Smooth muscle cell (in vitro differentiated cells): ENCODE results near the gene BMPR1B. TPM values are rescaled to one million over a fixed set of nuclear protein-coding genes. Genes with fewer than 3 reads are reported as not detected.

Experiments
- DNase-seq: peaks from one replicate; lab custom pipeline; 2025; ENCODE audit not compliant: unreplicated experiment; lab: John Stamatoyannopoulos, UW
- H2AFZ ChIP-seq: fragments of 200-600 bp; sonication (generic); 2 replicates; pipeline ENCODE4 v1.6.0; 2016; ENCODE audit warnings: antibody characterized with exemption, low read depth, mild to moderate bottlenecking
- H3F3A ChIP-seq: fragments of 200-600 bp; sonication (generic); 2 replicates; pipeline ENCODE4 v1.6.0; 2017; ENCODE audit warnings: antibody characterized with exemption, low read depth
- H3K27ac ChIP-seq: fragments of 200-600 bp; sonication (generic); 2 replicates; pipeline ENCODE4 v1.5.1; 2016; ENCODE audit warnings: low read depth, mild to moderate bottlenecking
- H3K27me3 ChIP-seq: fragments of 200-600 bp; sonication (generic); 2 replicates; pipeline ENCODE4 v1.6.1; 2016; ENCODE audit warnings: low read depth, mild to moderate bottlenecking
- H3K36me3 ChIP-seq: fragments of 200-600 bp; sonication (generic); 2 replicates; pipeline ENCODE4 v1.5.1; 2016; ENCODE audit warnings: low read depth
- H3K4me1 ChIP-seq: fragments of 200-600 bp; sonication (generic); 2 replicates; pipeline ENCODE4 v1.5.1; 2016; ENCODE audit warnings: low read depth
- H3K4me2 ChIP-seq: fragments of 200-600 bp; sonication (generic); 2 replicates; pipeline ENCODE4 v1.6.0; 2016; ENCODE audit warnings: mild to moderate bottlenecking
- H3K4me3 ChIP-seq: fragments of 200-600 bp; sonication (generic); 2 replicates; pipeline ENCODE4 v1.5.1; 2016; ENCODE audit warnings: mild to moderate bottlenecking
- H3K79me2 ChIP-seq: fragments of 200-600 bp; sonication (generic); 2 replicates; pipeline ENCODE4 v1.6.0; 2016; ENCODE audit warnings: low read depth, mild to moderate bottlenecking
- H3K9ac ChIP-seq: fragments of 200-600 bp; sonication (generic); 2 replicates; pipeline ENCODE4 v1.6.0; 2016; ENCODE audit warnings: low read depth
- H3K9me3 ChIP-seq: fragments of 200-600 bp; sonication (generic); replicated peaks from 2 replicates; pipeline ENCODE4 v1.5.1; 2016; ENCODE audit warnings: low read depth
- H4K20me1 ChIP-seq: fragments of 200-600 bp; sonication (generic); 2 replicates; pipeline ENCODE4 v1.6.0; 2016; ENCODE audit warnings: low read depth
- WGBS: methylation state at CpG from one replicate; pipeline ENCODE4 v1.1.7; 2016; ENCODE audit warnings: low lambda C conversion rate; 5-methylcytosine and 5-hydroxymethylcytosine counted together
- polyA plus RNA-seq: library from polyadenylated mRNA; unstranded; fragments of >200 nt; fragmentation: Nextera tagmentation; extraction: Ambion mirVana; gene quantifications from 2 replicates; pipeline ENCODE4 v1.2.1, GENCODE V29; 2016
- total RNA-seq: library from RNA; depleted of rRNA; stranded (reverse); fragments of >200 nt; gene quantifications from 2 replicates; pipeline ENCODE4 v1.2.3, GENCODE V29; 2014
- TF ChIP-seq, protein P1 (sequence below): fragments of 200-600 bp; sonication (generic); IDR thresholded peaks from 2 replicates; pipeline ENCODE4 v1.5.1; 2017; ENCODE audit warnings: borderline replicate concordance, mild to moderate bottlenecking, antibody characterized with exemption; ENCODE audit not compliant: insufficient read depth, poor library complexity, severe bottlenecking

The BMPR1B gene
- total and polyA plus RNA-seq, 2 experiments from 2014 or later = 0.03 to 1.2 TPM

GRCh38 chr4:95013236-95013635 lies 255.5 kb downstream of the BMPR1B start:
- H3K36me3 ChIP-seq = no peaks in the 10 kb centered on the region
- 97% methylated on average over 2 of the region's 2 CpGs for WGBS
- TF ChIP-seq, protein P1, sequence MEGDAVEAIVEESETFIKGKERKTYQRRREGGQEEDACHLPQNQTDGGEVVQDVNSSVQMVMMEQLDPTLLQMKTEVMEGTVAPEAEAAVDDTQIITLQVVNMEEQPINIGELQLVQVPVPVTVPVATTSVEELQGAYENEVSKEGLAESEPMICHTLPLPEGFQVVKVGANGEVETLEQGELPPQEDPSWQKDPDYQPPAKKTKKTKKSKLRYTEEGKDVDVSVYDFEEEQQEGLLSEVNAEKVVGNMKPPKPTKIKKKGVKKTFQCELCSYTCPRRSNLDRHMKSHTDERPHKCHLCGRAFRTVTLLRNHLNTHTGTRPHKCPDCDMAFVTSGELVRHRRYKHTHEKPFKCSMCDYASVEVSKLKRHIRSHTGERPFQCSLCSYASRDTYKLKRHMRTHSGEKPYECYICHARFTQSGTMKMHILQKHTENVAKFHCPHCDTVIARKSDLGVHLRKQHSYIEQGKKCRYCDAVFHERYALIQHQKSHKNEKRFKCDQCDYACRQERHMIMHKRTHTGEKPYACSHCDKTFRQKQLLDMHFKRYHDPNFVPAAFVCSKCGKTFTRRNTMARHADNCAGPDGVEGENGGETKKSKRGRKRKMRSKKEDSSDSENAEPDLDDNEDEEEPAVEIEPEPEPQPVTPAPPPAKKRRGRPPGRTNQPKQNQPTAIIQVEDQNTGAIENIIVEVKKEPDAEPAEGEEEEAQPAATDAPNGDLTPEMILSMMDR = no peak
- H3K79me2 ChIP-seq = no peaks in the 10 kb centered on the region
- H3K9me3 ChIP-seq = no peaks in the 10 kb centered on the region
- no peaks in the 10 kb centered on the region for H3F3A ChIP-seq
- H2AFZ ChIP-seq = no peak overlapping the region
- no peak overlapping the region for H3K9ac ChIP-seq
- DNase-seq = no peak
- no peak overlapping the region for H3K4me2 ChIP-seq
- H3K4me3 ChIP-seq = no peak overlapping the region
- no peaks in the 10 kb centered on the region for H3K4me1 ChIP-seq
- H3K27me3 ChIP-seq = no peaks in the 10 kb centered on the region
- H4K20me1 ChIP-seq = no peaks in the 10 kb centered on the region
- H3K27ac ChIP-seq = no peak overlapping the region

DNA sequence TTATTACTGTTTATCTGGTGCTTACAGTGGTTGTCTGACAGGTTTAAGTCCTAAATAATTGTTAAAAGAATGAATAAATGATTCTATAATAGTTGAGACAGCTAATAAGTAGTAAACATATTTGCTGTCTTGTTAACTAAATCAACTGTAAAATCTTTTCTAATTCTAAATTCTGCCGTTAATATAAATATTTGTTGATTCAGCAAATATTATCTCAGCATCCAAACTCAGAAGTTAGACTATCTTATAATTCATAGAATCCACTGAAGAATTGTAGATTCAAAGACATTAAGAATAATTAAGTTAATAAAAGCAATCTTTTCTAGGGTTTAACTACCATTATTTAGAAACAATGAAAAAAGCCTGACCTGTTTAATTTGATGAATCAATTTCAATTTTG lies 256.3 kb downstream of the BMPR1B start:
- Histone ChIP-seq H3K9me3 (no peaks in the 10 kb centered on the region), H3K36me3 (no peaks in the 10 kb centered on the region), H4K20me1 (no peaks in the 10 kb centered on the region), H2AFZ (no peak overlapping the region), H3K27me3 (no peaks in the 10 kb centered on the region), H3K4me2 (no peak overlapping the region), H3K9ac (no peak overlapping the region), H3F3A (no peaks in the 10 kb centered on the region), H3K4me3 (no peak overlapping the region), H3K27ac (no peak overlapping the region), H3K79me2 (no peaks in the 10 kb centered on the region), H3K4me1 (no peaks in the 10 kb centered on the region)
- no peak for DNase-seq
- TF ChIP-seq, protein P1 = no peak
- WGBS = 94% methylated on average over 1 of the region's 1 CpG

DNA sequence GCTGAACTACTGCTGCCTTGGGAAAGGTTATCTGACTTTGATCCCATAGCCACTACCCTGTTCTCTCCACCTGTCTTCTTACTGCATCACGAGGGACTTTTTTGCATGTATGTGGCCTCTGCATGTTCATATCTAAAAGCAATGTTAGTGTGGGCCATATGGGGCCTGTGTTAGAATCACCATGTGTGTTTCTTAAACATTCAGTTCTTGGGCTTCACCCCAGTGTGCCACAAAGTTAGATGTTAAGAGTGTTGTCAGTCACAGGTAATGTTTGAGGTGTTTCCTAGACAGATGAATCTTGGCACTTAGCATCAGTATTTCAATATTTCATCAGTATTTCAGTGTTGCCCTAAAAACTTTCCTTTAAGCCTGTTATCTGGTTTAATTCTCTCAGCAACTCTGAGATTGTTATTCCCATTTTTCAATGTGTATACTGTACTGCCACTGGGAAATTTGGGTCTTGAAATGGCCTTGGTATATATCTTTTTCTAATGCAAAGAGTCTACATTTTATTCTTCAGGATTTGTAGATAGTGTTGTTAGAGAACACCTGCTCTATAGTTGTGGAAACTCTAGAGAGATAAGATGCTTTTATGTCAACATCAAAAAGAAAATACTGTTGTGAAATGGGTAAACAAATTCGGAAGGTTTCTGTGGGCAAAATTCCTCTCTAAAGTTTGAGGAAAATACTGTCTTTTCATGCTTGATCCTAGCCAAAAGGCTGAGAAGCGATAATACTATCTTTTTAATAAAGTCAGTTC lies 259.7 kb downstream of the BMPR1B start:
- H4K20me1 ChIP-seq = no peaks in the 10 kb centered on the region
- no peak overlapping the region for H3K4me2 ChIP-seq

More for the DNA sequence above, 259.7 kb downstream of the BMPR1B start:
- Histone ChIP-seq H2AFZ (no peak overlapping the region), H3K36me3 (no peaks in the 10 kb centered on the region), H3K9me3 (no peaks in the 10 kb centered on the region), H3K4me1 (no peaks in the 10 kb centered on the region), H3F3A (no peaks in the 10 kb centered on the region), H3K27ac (no peak overlapping the region), H3K27me3 (no peaks in the 10 kb centered on the region), H3K79me2 (no peaks in the 10 kb centered on the region), H3K9ac (no peak overlapping the region), H3K4me3 (no peak overlapping the region)
- TF ChIP-seq, protein P1 = no peak
- DNase-seq = no peak
- WGBS = 86% methylated on average over 3 of the region's 3 CpGs
